A172 (cell line): ENCODE data around the gene AP2A2. TPM values are rescaled to one million over a fixed set of nuclear protein-coding genes. Genes with fewer than 3 reads are reported as not detected.
A peak's percentile ranks its signal among the peaks of the same experiment; 100 is the strongest.

Experiments used
- DNase-seq: peaks from one replicate; pipeline ENCODE4 v3.0.0-alpha.2; 2015; ENCODE audit warnings: low spot score
- total RNA-seq: library from RNA; depleted of rRNA; stranded (reverse); fragments of >200 nt; shearing (Covaris generic); gene quantifications from 2 replicates; pipeline ENCODE4 v1.2.3, GENCODE V29; 2014; rRNA removed

Gene AP2A2
- total RNA-seq: 27.8 and 29.4 TPM in 2 replicates

GRCh38 chr11:925496-926301 lies at the start of gene AP2A2:
Gene AP2A2 (plus strand): TSS chr11:925870. CDS start chr11:926022, 152 bp downstream.
- DNase-seq: peak; percentile 55

- DNase-seq: peak; percentile 49
Measured at GRCh38 chr11:876545-876944, 49.1 kb upstream of the AP2A2 start.

DNA sequence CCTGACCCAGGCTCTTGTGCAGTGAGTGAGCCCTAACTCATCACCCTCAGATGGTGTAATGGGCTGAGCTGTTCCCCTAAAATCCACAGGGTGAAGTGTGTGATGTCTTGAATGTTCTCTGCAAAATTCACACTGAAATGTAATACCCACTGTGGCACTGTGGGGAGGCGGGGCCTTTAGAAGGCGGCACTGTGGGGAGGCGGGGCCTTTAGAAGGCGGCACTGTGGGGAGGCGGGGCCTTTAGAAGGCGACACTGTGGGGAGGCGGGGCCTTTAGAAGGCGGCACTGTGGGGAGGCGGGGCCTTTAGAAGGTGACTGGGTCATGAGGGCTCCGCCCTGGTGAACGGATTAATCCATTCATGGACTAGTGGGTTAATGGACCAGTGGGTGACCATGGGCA lies 48.1 kb upstream of the AP2A2 start:
- DNase-seq: peak; percentile 30

- no peak for DNase-seq
Measured at GRCh38 chr11:880447-880846, 45.2 kb upstream of the AP2A2 start.

- DNase-seq: no peak
Measured at GRCh38 chr11:882596-882995, 43.1 kb upstream of the AP2A2 start.

GRCh38 chr11:883527-883926 lies 42.1 kb upstream of the AP2A2 start:
- no peak for DNase-seq

DNA sequence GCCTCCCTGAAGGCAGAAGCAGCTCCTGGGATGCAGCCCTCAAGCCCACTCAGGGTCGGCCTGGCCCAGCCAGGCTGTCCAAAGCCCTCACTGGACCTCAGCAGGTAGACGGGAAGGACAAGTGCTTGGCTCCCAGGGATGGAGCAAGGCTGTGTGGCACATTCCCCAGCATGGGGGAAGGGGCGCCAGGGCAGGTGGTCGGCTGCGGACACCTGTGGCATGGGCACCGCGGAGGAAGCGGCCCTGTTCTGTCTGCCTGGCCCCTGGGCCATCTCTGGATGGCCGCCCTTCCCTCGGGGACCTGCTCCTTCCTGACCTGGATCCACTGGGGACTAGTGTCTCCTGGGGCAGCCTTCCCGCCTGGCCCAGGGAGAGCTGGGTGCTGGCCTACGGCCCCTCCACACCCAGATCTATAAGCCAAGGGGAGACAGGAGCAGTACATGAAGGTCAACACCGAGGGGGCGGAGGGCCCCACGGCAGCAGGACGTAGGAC lies 41.0 kb upstream of the AP2A2 start:
- no peak for DNase-seq

DNA sequence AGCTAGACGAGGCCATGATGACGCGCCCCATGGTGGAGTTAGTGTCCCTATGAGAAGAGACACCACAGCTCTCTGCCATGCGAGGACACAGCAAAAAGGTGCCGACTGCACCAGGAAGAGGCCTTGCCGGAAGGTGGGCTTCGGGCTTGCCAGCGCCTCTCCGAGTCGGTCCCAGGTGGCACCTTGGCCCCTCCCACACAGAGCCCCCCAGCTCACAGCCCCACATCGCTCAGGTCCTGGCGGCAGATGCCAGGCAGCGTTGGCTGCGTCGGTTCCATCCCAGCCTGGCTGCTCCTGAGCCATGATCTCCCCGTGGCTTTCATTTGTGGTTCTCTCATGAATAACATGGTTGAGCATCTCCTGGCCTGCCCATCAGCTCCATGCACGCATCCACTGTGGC lies 39.1 kb upstream of the AP2A2 start:
- DNase-seq: no peak

GRCh38 chr11:887589-887988 lies 38.1 kb upstream of the AP2A2 start:
- DNase-seq: no peak

DNA sequence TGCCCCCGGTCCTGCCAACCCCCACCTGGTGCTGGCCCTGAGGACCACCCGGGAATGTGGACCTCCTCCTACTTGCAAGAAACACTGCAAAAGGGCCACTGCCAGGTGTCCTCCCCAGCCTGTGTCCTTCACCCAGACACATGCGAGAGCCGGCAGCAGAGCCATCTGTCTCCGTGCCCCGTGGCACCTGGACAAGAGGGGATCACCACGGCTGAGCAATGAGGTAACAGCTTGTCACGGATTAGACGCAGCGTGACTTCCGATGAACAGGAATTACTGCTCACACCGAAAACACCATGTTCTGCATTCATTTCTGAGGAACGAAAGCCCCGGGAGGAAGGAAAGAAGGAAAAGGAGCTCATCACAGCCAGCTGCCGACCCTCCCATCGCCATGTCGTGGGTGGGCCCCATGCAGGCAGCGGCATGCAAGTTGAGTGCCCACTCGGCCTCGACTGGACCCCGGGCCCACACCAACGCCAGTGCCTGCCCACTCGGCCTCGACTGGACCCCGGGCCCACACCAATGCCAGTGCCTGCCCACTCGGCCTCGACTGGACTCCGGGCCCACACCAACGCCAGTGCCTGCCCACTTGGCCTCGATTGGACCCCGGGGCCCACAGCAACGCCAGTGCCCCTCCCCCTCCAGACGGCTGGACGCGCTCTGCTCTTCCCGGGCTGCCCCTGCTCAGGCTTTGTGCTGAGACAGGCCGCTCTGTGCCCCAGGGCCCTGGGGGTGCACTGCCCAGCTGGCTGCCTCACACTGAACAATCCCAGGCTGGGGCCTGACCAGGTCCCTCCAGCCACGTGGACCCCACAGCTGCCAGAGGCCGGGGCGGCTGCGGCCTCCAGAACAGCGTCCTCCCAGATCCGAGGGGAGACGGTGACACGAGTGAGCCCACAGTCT lies 37.1 kb upstream of the AP2A2 start:
- no peak for DNase-seq

DNA sequence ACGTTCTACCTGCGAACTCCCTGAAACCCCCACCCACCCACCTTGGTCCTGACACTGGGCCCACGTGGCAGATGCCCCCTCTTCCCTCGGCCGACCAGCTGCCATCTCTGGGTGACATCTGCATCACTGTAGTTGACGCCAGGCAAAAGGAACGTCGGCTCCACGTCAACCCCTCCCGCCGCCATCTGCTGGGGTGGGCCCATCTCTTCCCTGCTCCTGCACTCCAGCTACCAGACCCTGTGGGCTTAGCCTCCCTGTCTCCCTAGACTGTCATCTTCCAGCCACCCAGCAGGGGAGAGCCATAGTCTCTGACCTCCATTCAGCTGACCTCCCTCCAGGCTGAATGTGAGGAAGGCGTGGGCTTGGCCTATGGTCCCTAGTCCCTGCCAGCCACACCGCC lies 36.4 kb upstream of the AP2A2 start:
- no peak for DNase-seq

GRCh38 chr11:889687-890475 lies 35.8 kb upstream of the AP2A2 start:
- DNase-seq: no peak

DNA sequence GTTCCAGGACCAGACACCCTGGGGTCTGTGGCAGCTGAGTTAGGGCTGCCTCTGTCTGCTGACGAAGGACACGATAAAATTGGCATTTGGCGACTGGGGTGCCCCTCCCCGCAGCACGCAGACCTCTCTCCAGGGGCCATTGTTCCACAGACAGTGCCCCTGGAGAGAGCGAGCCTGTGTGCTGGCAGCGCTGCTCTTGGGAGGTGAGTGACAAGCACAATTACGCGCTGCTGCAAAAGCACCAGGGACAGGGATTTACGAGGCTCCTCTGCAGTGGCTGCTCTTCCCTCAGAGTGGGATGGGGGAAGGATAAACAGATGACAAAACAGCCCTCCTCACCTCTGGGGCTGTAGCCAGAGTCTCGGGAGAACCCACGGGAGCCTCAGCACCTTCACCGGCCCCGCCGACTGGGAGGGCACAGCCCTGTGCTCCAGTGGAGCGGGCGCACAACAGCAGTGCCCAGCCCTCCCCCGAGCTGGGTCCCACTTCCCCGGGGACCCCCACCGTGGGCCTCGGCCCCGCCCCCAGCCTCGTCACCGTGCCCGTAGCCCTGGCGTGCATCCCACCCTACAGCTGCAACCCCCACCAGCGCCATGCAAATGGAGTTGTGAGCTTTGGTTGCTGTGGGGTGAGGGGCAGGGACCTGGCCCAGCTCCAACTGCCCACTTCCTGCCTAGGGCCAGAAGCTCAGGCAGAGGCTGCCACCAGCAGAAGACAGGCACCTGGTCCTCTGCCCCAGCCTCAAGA lies 34.7 kb upstream of the AP2A2 start:
- DNase-seq: no peak

DNA sequence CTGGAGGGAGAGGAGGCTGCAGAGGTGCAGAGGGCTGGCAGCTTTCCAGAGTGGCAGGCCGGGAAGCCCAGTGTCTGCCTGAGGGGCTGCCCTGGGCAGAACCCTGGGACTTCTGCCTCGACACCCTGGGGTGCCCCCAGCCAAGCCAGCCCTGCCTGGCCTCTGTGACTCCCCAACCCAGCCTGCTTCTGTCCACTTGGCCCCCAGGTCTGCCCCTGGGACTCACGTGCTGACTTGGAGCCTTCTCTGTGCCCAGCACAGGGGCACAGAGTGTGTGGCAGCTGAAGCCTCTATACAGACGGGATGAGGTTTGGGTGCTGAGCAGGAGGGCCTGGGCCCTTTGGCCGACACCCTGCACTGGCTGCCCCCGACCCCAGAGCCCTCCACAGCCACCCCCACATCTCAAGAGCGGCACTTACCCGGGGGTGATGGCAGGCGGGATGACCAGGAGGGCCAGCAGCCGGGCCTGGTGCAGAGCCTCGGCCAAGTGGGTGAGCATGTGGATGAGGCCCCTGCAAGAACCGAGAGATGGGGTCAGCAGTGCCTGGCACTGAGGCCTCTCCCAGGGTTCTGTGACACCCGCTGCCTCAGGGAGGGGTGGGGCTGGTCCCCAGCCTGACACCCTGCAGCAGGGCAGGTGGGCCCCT lies 32.5 kb upstream of the AP2A2 start:
- no peak for DNase-seq

DNA sequence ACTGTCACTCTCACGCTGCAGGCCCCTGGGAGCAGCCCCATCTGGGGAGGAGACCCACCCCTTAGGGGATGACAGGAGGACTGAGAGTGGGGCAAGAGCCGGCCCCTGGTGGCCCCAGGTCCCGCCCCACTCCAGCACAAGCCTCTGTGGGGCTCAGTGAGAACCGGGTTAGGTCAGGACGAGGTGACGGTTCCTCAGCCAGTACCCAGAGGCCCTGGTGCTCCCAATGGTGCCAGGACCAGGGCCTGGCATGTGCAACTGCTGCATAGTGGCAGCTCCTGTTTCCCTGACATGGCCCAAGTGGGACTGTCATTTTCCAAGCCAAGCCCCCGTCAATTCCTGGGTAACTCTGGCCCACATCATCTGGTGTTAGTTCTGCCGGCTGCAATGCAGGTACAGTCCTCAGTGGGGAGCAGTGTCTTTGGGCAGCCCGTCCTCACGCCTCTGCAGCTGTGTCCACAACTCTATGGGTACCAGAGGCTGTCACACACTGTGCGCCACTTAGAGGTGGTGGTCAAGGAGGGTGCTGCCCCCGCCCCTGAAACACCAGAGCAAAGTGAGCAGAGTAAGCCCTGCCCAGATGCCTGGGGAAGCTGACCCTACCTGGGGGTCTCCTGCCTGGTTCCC lies 31.0 kb upstream of the AP2A2 start:
- no peak for DNase-seq

DNA sequence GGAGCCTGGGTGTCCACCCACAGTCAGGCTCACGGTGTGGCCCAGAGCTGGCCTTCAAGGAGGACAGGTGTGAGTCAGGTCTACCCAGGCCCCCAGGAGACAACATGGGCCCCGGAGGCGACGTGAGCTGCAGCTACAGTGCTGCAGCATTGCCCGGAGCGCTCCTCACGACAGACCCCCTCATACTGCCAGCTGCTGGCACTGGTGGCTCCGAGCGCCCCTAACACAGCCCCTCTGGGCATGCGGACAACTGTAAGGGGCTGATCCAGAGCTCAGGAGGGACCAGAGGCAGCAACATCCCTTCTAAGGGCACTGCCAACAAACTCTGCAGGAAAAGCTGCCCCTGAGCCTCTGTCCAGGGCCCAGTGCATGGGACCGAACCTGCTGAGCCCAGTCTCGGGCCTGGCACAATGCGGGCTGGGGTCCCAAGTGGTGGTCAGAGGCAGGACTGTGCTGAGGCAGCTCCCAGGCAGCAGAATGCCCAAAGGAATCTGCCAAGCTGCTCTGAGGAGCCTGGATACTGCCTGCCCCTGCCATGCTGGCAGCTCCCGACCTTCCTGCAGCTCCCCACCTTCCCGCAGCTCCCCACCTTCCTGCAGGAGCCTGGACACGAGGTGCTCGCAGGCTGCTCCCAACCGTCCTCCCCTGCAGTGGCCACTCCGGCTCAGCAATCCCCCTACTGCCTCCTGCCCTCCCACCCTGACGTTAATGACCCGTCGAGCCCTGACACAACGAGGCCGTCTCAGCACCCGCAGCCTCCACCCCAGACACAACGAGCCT lies 30.1 kb upstream of the AP2A2 start:
- no peak for DNase-seq

- no peak for DNase-seq
Measured at GRCh38 chr11:897253-898142, 28.2 kb upstream of the AP2A2 start.

GRCh38 chr11:898143-898511 lies 27.5 kb upstream of the AP2A2 start:
- peak; percentile 38 for DNase-seq
